NCI-H1436 (cell line): ENCODE results near the gene TNFRSF25.
A peak's percentile ranks its signal among the peaks of the same experiment; 100 is the strongest.

ENCODE experiments used
- DNase-seq: peaks from one replicate; lab custom pipeline; 2025; lab: John Stamatoyannopoulos, UW

TNFRSF25 gene

DNA sequence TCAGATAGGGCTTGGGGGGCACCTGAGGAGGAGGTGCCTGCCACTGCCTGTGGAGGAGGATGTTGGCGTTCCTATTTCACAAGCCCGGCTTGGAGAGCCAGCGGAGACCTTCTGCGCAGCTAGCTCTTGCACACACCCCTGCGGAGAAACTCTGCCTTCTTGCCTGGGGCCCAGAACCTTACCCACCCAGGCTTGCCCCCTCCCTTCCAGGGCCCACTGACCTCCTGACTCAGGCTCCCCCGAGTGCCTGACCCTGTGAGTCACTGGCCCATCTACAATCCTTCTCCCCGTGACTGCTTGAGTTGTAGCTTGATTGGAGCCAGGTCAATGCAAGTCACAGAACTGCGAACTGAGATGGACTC is 49.7 kb downstream of the TNFRSF25 start:
- DNase-seq, result no peak

- no peak for DNase-seq
These were observed 50.9 kb downstream of the TNFRSF25 start for GRCh38 chr1:6414881-6415626.

DNA sequence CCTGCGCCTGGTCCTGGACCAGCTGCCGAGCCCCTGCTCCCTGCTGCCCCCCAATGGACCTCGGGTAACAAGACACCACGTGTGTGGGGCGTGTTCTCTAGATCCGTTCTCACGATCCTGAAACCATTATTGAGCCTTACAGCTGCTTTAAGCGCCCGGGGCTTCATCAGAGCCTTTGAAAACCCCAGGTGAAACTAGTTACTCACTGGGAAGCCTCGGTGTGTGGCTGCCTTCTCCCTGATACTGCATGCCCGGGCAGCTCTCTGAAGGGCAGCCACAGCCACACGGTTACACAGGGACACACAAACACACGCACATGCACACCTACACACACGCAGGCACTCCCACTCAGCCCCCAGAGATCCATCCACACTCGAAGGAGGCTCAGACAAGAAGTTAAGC is 51.5 kb downstream of the TNFRSF25 start:
- DNase-seq, result peak; percentile 51

DNA sequence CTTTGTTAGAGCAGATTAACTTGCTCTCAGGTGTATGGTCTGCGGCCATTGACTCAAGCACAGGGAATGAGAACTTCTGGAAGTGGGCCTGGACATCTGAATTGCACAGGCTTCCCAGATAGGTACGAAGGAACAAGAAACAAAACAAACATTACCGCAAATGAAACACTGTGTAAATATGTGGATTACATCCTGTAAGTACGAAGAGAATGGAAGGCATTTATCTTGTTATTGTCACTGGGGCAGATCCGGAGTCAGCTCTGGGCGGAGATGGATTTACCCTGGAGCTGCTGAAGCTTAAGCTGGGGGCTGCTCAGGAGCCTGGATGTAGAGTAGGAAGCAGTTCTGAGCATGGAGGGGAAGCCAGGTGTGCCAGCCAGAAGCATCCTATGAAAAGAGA is 53.1 kb downstream of the TNFRSF25 start:
- no peak for DNase-seq
